HG02588 (cell line): Measurements from ENCODE around the gene GRM8.

Source experiments
- ATAC-seq: cut with Tn5 transposase; IDR thresholded peaks from one replicate; pipeline ENCODE4 v1.9.1; 2021; ENCODE audit warnings: mild to moderate bottlenecking, moderate library complexity; ENCODE audit not compliant: unreplicated experiment

The GRM8 gene

GRCh38 chr7:127252778-127253280, at the start of gene GRM8:
TSS of gene GRM8 (minus strand) at chr7:127252941.
- no peak for ATAC-seq

- no peak for ATAC-seq
Measured at GRCh38 chr7:127290801-127291361, 38.1 kb upstream of the GRM8 start.

GRCh38 chr7:127290116-127290655, 37.4 kb upstream of the GRM8 start:
- no peak for ATAC-seq

- ATAC-seq, result no peak
Measured at GRCh38 chr7:127287133-127287532, 34.4 kb upstream of the GRM8 start.

- ATAC-seq, result no peak
Measured at GRCh38 chr7:127270093-127270492, 17.4 kb upstream of the GRM8 start.

- no peak for ATAC-seq
Measured at GRCh38 chr7:127266047-127266446, 13.3 kb upstream of the GRM8 start.

- ATAC-seq, result no peak
Measured at GRCh38 chr7:127264219-127264618, 11.5 kb upstream of the GRM8 start.

GRCh38 chr7:127258111-127258510, 5.4 kb upstream of the GRM8 start:
- no peak for ATAC-seq

GRCh38 chr7:127257086-127257485, 4.3 kb upstream of the GRM8 start:
- no peak for ATAC-seq

- no peak for ATAC-seq
Measured at GRCh38 chr7:127256041-127256725, 3.4 kb upstream of the GRM8 start.

GRCh38 chr7:127254163-127254684, 1.5 kb upstream of the GRM8 start:
- ATAC-seq, result no peak

GRCh38 chr7:127253281-127254162, 781 bp upstream of the GRM8 start:
- peak; percentile 83 for ATAC-seq

- ATAC-seq, result no peak
Measured at GRCh38 chr7:127252377-127252713, 396 bp downstream of the GRM8 start.

- ATAC-seq, result no peak
Measured at GRCh38 chr7:127251465-127252376, 1.0 kb downstream of the GRM8 start.

- no peak for ATAC-seq
Measured at GRCh38 chr7:127251036-127251464, 1.7 kb downstream of the GRM8 start.

- ATAC-seq, result no peak
Measured at GRCh38 chr7:127250312-127251035, 2.3 kb downstream of the GRM8 start.

- ATAC-seq, result no peak
Measured at GRCh38 chr7:127245607-127246006, 7.1 kb downstream of the GRM8 start.

GRCh38 chr7:127245002-127245401, 7.7 kb downstream of the GRM8 start:
- no peak for ATAC-seq

- ATAC-seq, result peak; percentile 49
Measured at GRCh38 chr7:127239814-127240213, 12.9 kb downstream of the GRM8 start.
